ENCODE measurements around the gene NOP14.

NOP14 gene

DNA sequence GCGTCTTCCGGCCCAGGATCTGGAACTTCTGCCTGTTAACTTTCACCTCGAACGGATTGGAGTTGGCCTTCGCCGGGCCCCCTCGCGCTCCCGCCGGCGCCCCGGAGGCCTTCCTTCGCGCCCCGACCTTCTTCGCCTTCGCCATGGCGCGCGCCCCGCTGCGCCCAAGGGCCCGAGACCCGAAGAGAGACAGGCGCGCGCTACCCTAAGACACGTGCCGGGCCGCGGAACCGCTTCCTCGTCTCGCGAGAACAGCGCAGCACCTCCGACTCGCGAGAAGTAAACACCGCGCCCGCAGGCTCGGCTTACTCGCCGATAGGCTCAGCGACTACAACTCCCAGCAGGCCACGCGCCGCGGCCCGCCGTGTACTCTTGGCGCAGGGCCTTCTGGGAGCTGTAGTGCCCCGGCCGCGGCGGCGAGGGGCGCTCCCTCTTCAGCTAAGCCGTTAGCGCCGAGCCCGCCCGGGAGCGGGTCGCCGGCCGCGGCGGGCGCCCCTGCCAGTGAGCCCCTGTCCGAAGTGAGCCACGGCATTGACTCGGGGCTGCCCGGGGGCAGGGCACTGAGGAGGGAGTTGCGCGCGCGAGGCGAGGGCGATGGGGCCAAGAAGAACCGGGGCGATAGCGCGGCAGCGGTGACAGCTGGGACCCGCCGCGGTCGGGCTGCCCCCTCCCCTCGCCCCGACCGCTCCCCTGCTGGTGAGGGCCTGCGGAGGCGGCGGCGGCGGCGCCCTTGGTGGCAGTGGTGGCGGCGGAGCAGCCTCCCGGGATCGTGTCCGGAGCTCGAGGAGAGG is at the start of gene NOP14, which contains the start of gene GRK4:
Gene NOP14, minus strand, starts transcription at position 232 of the 791 bp plus-strand sequence. Its CDS starts 87 bp downstream, at position 145.
Gene GRK4, plus strand, starts transcription at position 397 of the 791 bp plus-strand sequence. CDS start 500 bp downstream, outside the sequence.
- H3K27me3 ChIP-seq (ENCODE audit: insufficient read depth, low read depth, severe bottlenecking), result no peaks in the 10 kb centered on the region
- no peaks in the 10 kb centered on the region for H3K9me3 ChIP-seq (ENCODE audit: severe bottlenecking)
- peak; percentile 99 for DNase-seq
- TF ChIP-seq, protein P1, sequence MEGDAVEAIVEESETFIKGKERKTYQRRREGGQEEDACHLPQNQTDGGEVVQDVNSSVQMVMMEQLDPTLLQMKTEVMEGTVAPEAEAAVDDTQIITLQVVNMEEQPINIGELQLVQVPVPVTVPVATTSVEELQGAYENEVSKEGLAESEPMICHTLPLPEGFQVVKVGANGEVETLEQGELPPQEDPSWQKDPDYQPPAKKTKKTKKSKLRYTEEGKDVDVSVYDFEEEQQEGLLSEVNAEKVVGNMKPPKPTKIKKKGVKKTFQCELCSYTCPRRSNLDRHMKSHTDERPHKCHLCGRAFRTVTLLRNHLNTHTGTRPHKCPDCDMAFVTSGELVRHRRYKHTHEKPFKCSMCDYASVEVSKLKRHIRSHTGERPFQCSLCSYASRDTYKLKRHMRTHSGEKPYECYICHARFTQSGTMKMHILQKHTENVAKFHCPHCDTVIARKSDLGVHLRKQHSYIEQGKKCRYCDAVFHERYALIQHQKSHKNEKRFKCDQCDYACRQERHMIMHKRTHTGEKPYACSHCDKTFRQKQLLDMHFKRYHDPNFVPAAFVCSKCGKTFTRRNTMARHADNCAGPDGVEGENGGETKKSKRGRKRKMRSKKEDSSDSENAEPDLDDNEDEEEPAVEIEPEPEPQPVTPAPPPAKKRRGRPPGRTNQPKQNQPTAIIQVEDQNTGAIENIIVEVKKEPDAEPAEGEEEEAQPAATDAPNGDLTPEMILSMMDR (IDR thresholded peaks at IDR 0.05; ENCODE audit: low read depth, low read length), result peak; percentile 22
- peak within 1 kb of the TSS; percentile 94 for H3K27ac ChIP-seq
- H3K36me3 ChIP-seq, result peaks cover 47% of the 10 kb centered on the region
- H3K4me3 ChIP-seq (ENCODE audit: low read depth, low read length), result peak within 1 kb of the TSS; percentile 63

DNA sequence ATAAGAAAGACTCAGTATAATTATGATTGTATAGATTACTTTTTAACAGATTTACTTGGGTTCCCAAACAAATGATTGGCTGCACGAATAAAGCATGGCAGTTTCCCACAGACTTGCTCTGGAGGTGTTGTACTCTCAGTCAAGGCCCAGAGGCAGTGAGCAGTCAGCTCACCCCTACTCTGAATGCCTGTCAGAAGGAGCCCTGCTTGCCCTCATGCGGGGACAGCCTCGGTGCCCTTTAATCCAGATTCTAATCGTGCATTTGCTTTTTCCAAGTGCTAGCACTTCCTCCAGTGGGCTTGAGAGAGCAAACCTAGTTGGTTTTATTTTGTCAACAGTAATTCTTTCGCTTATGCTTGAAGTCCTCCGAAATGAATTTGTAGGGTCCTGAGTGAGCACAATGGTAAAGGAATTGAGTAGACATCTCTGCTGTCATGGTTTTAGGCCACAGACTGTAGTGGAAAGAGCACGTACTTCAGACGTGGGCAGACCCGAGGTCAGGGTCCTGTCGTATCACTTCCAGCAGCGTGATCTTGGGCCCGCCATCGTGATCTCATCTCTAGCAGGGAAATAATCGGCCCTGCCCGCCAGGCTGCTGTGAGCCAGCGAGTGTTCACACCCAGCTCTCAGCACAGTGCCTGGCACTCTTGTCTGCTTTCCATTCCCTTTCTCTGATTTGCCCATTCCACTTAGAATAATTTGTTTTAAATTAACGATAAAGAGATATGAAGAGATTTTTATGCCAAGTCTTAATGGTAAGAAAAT is 48.4 kb upstream of the NOP14 start:
- H3K9me3 ChIP-seq (ENCODE audit: severe bottlenecking), result no peaks in the 10 kb centered on the region
- H3K36me3 ChIP-seq, result no peaks in the 10 kb centered on the region
- no peak overlapping the region for H3K27ac ChIP-seq
- no peak for DNase-seq
- TF ChIP-seq, protein P1 (IDR thresholded peaks at IDR 0.05; ENCODE audit: low read depth, low read length), result no peak
- no peak overlapping the region for H3K4me3 ChIP-seq (ENCODE audit: low read depth, low read length)
- H3K27me3 ChIP-seq (ENCODE audit: insufficient read depth, low read depth, severe bottlenecking), result no peaks in the 10 kb centered on the region

DNA sequence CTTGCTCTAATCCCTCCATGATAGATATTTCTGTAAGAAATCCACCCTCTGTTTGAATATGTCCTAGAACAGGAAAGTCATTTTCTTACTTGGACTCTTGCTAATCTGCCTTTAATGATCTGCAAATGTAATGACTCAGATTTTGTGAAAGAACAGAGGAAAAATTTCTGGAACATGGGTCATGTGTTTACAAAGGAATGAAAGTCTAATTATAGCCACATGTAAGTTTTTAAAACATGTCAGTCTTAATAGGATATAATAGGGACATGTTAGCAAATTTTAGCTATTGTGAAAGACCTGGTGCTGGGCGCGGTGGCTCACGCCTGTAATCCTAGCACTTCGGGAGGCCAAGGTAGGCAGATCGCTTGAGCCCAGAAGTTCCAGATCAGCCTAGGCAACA is 47.8 kb upstream of the NOP14 start:
- no peak overlapping the region for H3K4me3 ChIP-seq (ENCODE audit: low read depth, low read length)
- H3K27me3 ChIP-seq (ENCODE audit: insufficient read depth, low read depth, severe bottlenecking), result no peaks in the 10 kb centered on the region
- no peak overlapping the region for H3K27ac ChIP-seq
- DNase-seq, result no peak
- TF ChIP-seq, protein P1 (IDR thresholded peaks at IDR 0.05; ENCODE audit: low read depth, low read length), result no peak
- no peaks in the 10 kb centered on the region for H3K9me3 ChIP-seq (ENCODE audit: severe bottlenecking)
- no peaks in the 10 kb centered on the region for H3K36me3 ChIP-seq

DNA sequence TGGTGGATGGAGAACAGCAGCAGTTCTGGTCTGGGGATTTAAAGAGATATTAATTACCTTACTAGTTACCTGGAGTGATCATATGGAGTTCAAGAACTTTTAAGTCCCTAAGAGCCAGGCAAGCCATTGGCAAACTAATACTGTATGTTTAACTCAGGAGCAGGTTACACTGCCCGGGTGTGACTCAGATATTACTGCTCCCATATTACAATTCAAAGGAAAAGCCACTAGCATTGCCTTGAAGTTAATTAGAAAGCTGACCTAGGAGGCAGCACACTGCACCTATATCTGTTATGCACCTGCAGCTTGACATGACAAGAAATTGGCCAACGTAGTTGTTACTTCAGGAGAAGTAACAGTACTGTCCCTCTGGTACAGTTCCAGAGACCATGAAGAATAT is 47.4 kb upstream of the NOP14 start:
- H3K4me3 ChIP-seq (ENCODE audit: low read depth, low read length), result no peak overlapping the region
- TF ChIP-seq, protein P1 (IDR thresholded peaks at IDR 0.05; ENCODE audit: low read depth, low read length), result no peak
- H3K27ac ChIP-seq, result no peak overlapping the region
- H3K27me3 ChIP-seq (ENCODE audit: insufficient read depth, low read depth, severe bottlenecking), result no peaks in the 10 kb centered on the region
- no peaks in the 10 kb centered on the region for H3K9me3 ChIP-seq (ENCODE audit: severe bottlenecking)
- H3K36me3 ChIP-seq, result no peaks in the 10 kb centered on the region
- no peak for DNase-seq

DNA sequence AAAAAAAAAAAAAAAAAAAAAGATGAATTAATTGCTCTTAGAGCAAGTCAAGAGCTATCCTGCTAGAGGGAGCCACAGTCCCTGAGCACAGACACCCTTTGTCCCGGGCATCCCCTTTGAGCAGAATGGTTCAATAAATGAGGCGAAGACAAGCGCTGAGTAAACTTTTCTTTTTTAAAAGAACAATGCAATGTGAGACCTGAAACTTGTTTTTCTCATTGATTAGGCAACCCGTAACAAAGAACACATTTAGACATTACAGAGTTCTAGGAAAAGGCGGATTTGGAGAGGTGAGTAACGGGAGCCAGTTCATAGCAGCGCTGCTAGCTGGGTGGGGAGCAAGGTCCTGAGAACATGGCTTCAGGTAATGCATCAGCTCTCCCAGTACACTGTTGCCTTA is 46.2 kb upstream of the NOP14 start:
- Histone ChIP-seq H3K27me3 (ENCODE audit: insufficient read depth, low read depth, severe bottlenecking) (no peaks in the 10 kb centered on the region), H3K36me3 (no peaks in the 10 kb centered on the region), H3K27ac (no peak overlapping the region), H3K9me3 (ENCODE audit: severe bottlenecking) (no peaks in the 10 kb centered on the region), H3K4me3 (ENCODE audit: low read depth, low read length) (no peak overlapping the region)
- TF ChIP-seq, protein P1 (IDR thresholded peaks at IDR 0.05; ENCODE audit: low read depth, low read length), result peak; percentile 27; the same call in 1 of the 2 replicates
- no peak for DNase-seq

All from WERI-Rb-1 (cell line).